Mammary epithelial cell (primary cell): ENCODE measurements around the gene PRKN.

ENCODE experiments used
- EZH2 ChIP-seq: IDR thresholded peaks from 2 replicates; pipeline ENCODE4 v1.6.1; 2012; ENCODE audit warnings: low read length, inconsistent platforms, borderline replicate concordance
- TF ChIP-seq, protein P1 (sequence below), 2 donors: IDR thresholded peaks in 1 of 2; conservative IDR thresholded peaks in 1 of 2; 2 replicates each; pipeline ENCODE4 v1.5.1; 2011 to 2012; ENCODE audit warnings: inconsistent platforms in 2 of 2, low read length in 2 of 2, mild to moderate bottlenecking in 2 of 2, control low read depth in 1 of 2, low read depth in 1 of 2; ENCODE audit not compliant: insufficient read depth in 1 of 2; ENCODE audit errors: extremely low read depth in 1 of 2

DNA sequence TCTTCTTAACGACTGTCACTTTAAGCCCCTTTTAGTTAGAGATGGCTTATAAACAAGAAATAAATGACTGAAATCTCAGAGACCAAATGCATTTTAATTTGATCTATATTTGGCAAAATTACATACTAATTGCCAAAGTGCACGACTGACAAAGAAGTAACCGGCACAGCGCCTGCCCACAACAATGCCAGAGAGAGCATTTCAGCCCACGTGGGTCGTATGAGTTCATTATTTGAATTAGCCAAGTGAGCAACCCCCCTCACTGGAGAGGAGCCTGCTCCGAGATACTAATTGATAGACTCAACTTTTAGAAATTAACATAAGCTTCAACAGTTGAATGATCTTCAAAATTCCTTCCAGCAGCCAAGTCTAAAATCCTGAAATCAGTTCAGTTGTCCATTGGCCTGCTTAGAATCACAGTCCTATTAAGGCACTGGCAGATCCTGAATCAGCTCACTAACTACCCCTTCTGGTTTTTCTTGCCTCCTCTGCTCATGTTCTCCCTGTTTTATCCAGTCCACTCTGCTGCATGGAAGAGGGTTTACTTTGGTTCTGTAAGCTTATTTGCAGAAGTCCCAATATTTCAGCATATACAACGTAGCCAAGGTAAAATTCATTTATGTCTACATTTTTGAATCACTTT, 934.6 kb downstream of the PRKN start:
- TF ChIP-seq, protein P1, sequence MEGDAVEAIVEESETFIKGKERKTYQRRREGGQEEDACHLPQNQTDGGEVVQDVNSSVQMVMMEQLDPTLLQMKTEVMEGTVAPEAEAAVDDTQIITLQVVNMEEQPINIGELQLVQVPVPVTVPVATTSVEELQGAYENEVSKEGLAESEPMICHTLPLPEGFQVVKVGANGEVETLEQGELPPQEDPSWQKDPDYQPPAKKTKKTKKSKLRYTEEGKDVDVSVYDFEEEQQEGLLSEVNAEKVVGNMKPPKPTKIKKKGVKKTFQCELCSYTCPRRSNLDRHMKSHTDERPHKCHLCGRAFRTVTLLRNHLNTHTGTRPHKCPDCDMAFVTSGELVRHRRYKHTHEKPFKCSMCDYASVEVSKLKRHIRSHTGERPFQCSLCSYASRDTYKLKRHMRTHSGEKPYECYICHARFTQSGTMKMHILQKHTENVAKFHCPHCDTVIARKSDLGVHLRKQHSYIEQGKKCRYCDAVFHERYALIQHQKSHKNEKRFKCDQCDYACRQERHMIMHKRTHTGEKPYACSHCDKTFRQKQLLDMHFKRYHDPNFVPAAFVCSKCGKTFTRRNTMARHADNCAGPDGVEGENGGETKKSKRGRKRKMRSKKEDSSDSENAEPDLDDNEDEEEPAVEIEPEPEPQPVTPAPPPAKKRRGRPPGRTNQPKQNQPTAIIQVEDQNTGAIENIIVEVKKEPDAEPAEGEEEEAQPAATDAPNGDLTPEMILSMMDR (conservative IDR thresholded peaks at IDR 0.05 in 1 of 2, IDR thresholded peaks at IDR 0.05 in 1 of 2; ENCODE audit: extremely low read depth in 1 of 2, insufficient read depth in 1 of 2, low read depth in 1 of 2, low read length in 2 of 2): no peak
- TF ChIP-seq EZH2: no peak
